IMR-90 (cell line): ENCODE measurements around the gene NPSR1. TPM values are rescaled to one million over a fixed set of nuclear protein-coding genes. Genes with fewer than 3 reads are reported as not detected.

ENCODE experiments used
- ATAC-seq: fragments of 200-7000 bp; cut with Tn5 transposase; 2 replicates; pipeline ENCODE4 v1.9.1; 2020; ENCODE audit warnings: low read depth, mild to moderate bottlenecking, moderate library complexity
- BruUV-seq: library from RNA; stranded (reverse); fragments of 400-500 nt; replicated peaks from 2 replicates; lab custom pipeline; 2021; lab: Mats Ljungman, UMichigan
- CTCF ChIA-PET: fragments of 300-600 bp; formaldehyde crosslinking; extraction: SDS; loops from one replicate; lab custom pipeline; 2021; ENCODE audit warnings: antibody characterized with exemption; lab: Yijun Ruan, JAX
- POLR2A ChIA-PET: fragments of 300-600 bp; sonication (Branson Sonifier 250); formaldehyde crosslinking; loops from one replicate; lab custom pipeline; 2022; ENCODE audit warnings: antibody characterized with exemption; ENCODE audit not compliant: unreplicated experiment; lab: Charles Lee
- DNase-seq: peaks from one replicate; pipeline ENCODE4 v3.0.0; 2013
- H2AFZ ChIP-seq: replicated peaks from 2 replicates; pipeline ENCODE3; 2013; ENCODE audit warnings: low read length, mild to moderate bottlenecking; ENCODE audit not compliant: poor library complexity
- H2AK5ac ChIP-seq: 2 replicates; pipeline ENCODE4 v1.6.1; 2013; ENCODE audit warnings: low read depth, low read length, inconsistent platforms
- H2AK9ac ChIP-seq: replicated peaks from 2 replicates; pipeline ENCODE3; 2013; ENCODE audit warnings: mild to moderate bottlenecking, low read depth, low read length, moderate library complexity; ENCODE audit not compliant: poor library complexity
- H2BK120ac ChIP-seq: 2 replicates; pipeline ENCODE4 v1.6.1; 2013; ENCODE audit warnings: low read depth, low read length, inconsistent platforms
- H2BK15ac ChIP-seq: 3 replicates; pipeline ENCODE4 v1.6.1; 2013; ENCODE audit warnings: low read depth, low read length, inconsistent platforms
- H2BK20ac ChIP-seq: 2 replicates; pipeline ENCODE4 v1.6.1; 2013; ENCODE audit warnings: low read depth, mild to moderate bottlenecking, inconsistent platforms, low read length, moderate library complexity
- H2BK5ac ChIP-seq: 2 replicates; pipeline ENCODE4 v1.6.1; 2013; ENCODE audit warnings: mild to moderate bottlenecking, low read depth, low read length, inconsistent platforms; ENCODE audit not compliant: poor library complexity, severe bottlenecking
- H3K14ac ChIP-seq: replicated peaks from 2 replicates; pipeline ENCODE4 v1.6.1; 2013; ENCODE audit warnings: low read depth, low read length, inconsistent platforms
- H3K18ac ChIP-seq: 2 replicates; pipeline ENCODE4 v1.6.1; 2013; ENCODE audit warnings: low read depth, low read length, control low read depth
- H3K23ac ChIP-seq: 2 replicates; pipeline ENCODE4 v1.6.1; 2013; ENCODE audit warnings: low read depth, low read length, inconsistent platforms
- H3K27ac ChIP-seq: 2 replicates; pipeline ENCODE4 v1.5.1; 2013; ENCODE audit warnings: mild to moderate bottlenecking, control low read depth, low read length; ENCODE audit not compliant: insufficient read depth
- H3K27me3 ChIP-seq: 2 replicates; pipeline ENCODE4 v1.6.1; 2013; ENCODE audit warnings: low read length; ENCODE audit not compliant: control insufficient read depth, insufficient read depth
- H3K36me3 ChIP-seq: 2 replicates; pipeline ENCODE4 v1.6.1; 2013; ENCODE audit warnings: low read length, mixed read lengths; ENCODE audit not compliant: control insufficient read depth, insufficient read depth
- H3K4ac ChIP-seq: 2 replicates; pipeline ENCODE4 v1.6.1; 2013; ENCODE audit warnings: low read depth, low read length, inconsistent platforms
- H3K4me1 ChIP-seq: 2 replicates; pipeline ENCODE4 v1.6.1; 2013; ENCODE audit warnings: low read length, mixed read lengths; ENCODE audit not compliant: control insufficient read depth, insufficient read depth
- H3K4me2 ChIP-seq: 2 replicates; pipeline ENCODE4 v1.6.1; 2013; ENCODE audit warnings: low read depth, mild to moderate bottlenecking, control low read depth, low read length, moderate library complexity
- H3K4me3 ChIP-seq: 2 replicates; pipeline ENCODE4 v1.5.1; 2013; ENCODE audit warnings: low read depth, mild to moderate bottlenecking, control low read depth, low read length, moderate library complexity; ENCODE audit not compliant: insufficient read depth
- H3K56ac ChIP-seq: 2 replicates; pipeline ENCODE4 v1.6.1; 2013; ENCODE audit warnings: low read length, inconsistent platforms; ENCODE audit not compliant: insufficient read depth; ENCODE audit errors: extremely low read depth
- H3K79me1 ChIP-seq, 2 experiments: 2 replicates each; pipeline ENCODE4 v1.6.1; 2013; ENCODE audit warnings: low read length in 2 of 2, inconsistent platforms in 1 of 2, low read depth in 1 of 2
- H3K9ac ChIP-seq: 2 replicates; pipeline ENCODE4 v1.6.1; 2013; ENCODE audit warnings: low read depth, low read length, control low read depth
- H3K9me1 ChIP-seq: 2 replicates; pipeline ENCODE4 v1.6.1; 2013; ENCODE audit warnings: low read length, inconsistent platforms; ENCODE audit not compliant: insufficient read depth
- H3K9me3 ChIP-seq: 2 replicates; pipeline ENCODE4 v1.6.1; 2013; ENCODE audit warnings: low read length; ENCODE audit not compliant: control insufficient read depth, insufficient read depth
- H4K20me1 ChIP-seq: 2 replicates; pipeline ENCODE4 v1.6.1; 2013; ENCODE audit warnings: low read length, inconsistent platforms; ENCODE audit not compliant: insufficient read depth
- H4K5ac ChIP-seq: 2 replicates; pipeline ENCODE4 v1.6.1; 2013; ENCODE audit warnings: mild to moderate bottlenecking, low read depth, low read length, control low read depth
- H4K8ac ChIP-seq, 2 experiments: 2 replicates each; pipeline ENCODE4 v1.6.1; 2013; ENCODE audit warnings: low read depth in 2 of 2, low read length in 2 of 2, control low read depth in 1 of 2, inconsistent platforms in 1 of 2
- H4K91ac ChIP-seq: 2 replicates; pipeline ENCODE4 v1.6.1; 2013; ENCODE audit warnings: low read depth, low read length, inconsistent platforms; ENCODE audit not compliant: insufficient read depth
- CHD1 ChIP-seq: IDR thresholded peaks from 2 replicates; pipeline ENCODE4 v1.6.1; 2012; ENCODE audit warnings: low read depth, low read length, improper control_type of control experiment
- FOS ChIP-seq: fragments of 150-350 bp; IDR thresholded peaks from 2 replicates; pipeline ENCODE4 v1.6.1; 2016; ENCODE audit warnings: low read depth, low read length
- MAZ ChIP-seq: IDR thresholded peaks from 2 replicates; pipeline ENCODE4 v1.6.1; 2012; ENCODE audit warnings: low read depth, mild to moderate bottlenecking, low read length, improper control_type of control experiment, moderate library complexity, borderline replicate concordance
- RFX5 ChIP-seq: IDR thresholded peaks from 2 replicates; pipeline ENCODE4 v1.8.0; 2012; ENCODE audit warnings: low read depth, mild to moderate bottlenecking, low read length, moderate library complexity
- USF2 ChIP-seq: fragments of 150-350 bp; IDR thresholded peaks from 2 replicates; pipeline ENCODE4 v1.6.1; 2017; ENCODE audit warnings: mild to moderate bottlenecking, antibody characterized with exemption, low read length, low read depth
- WGBS, 2 experiments: methylation state at CpG; one replicate each; pipeline versions ENCODE4 v1.1.5 to v1.1.7; 2013; ENCODE audit warnings: missing lambda C conversion rate in 2 of 2; ENCODE audit not compliant: insufficient read length in 1 of 2; ENCODE audit errors: extremely low coverage in 2 of 2; 5-methylcytosine and 5-hydroxymethylcytosine counted together
- dilution Hi-C: fragments of 300-500 bp; cut with HindIII; formaldehyde crosslinking; loops from one replicate; pipeline ENCODE4 v1.14.3; 2018; ENCODE audit warnings: low sequenced_read_pairs; ENCODE audit not compliant: unreplicated experiment
- in situ Hi-C: fragments of 300-500 bp; cut with MboI; formaldehyde crosslinking; loops from 3 replicates; pipeline ENCODE4 v1.14.3; 2019; ENCODE audit warnings: low sequenced_read_pairs, inconsistent platforms, mixed read lengths
- intact Hi-C: fragments of 100-400 bp; cut with micrococcal nuclease; formaldehyde crosslinking; loops from 2 replicates; pipeline ENCODE4 v1.10.0; 2022
- polyA plus RNA-seq, 3 experiments: library from polyadenylated mRNA; depleted of rRNA; stranded (reverse); fragments of >200 nt; gene quantifications; 2 replicates each; pipeline ENCODE4 v1.2.3, GENCODE V29; 2012; ENCODE audit warnings: low replicate concordance in 1 of 3
- total RNA-seq: library from RNA; depleted of rRNA; stranded (reverse); fragments of >200 nt; gene quantifications from 2 replicates; pipeline ENCODE4 v1.2.3, GENCODE V29; 2012

The NPSR1 gene
- total and polyA plus RNA-seq, 2 of the 4 experiments (the other 2 are of a cell fraction), result not detected

GRCh38 chr7:34776748-34777358 is 118.8 kb downstream of the NPSR1 start:
- WGBS, 2 experiments, result no CpG with 5 or more reads among the region's 1 CpG
- Histone ChIP-seq H3K4me3 (no peak overlapping the region), H3K4ac (no peak overlapping the region), H2AK5ac (no peak overlapping the region), H3K4me2 (no peak overlapping the region), H3K27me3 (no peaks in the 10 kb centered on the region), H3K4me1 (no peaks in the 10 kb centered on the region), H3K9ac (no peak overlapping the region), H3K18ac (no peak overlapping the region), H3K9me1 (no peaks in the 10 kb centered on the region), H3K36me3 (no peaks in the 10 kb centered on the region), H3K14ac (no peak overlapping the region), H2BK5ac (no peak overlapping the region), H4K20me1 (no peaks in the 10 kb centered on the region), H2BK20ac (no peak overlapping the region), H4K5ac (no peak overlapping the region), H4K8ac (no peak overlapping the region), H2AFZ (no peak overlapping the region), H3K23ac (no peak overlapping the region), H2BK15ac (no peak overlapping the region), H4K91ac (no peak overlapping the region), H3K27ac (no peak overlapping the region), H3K79me1 (no peaks in the 10 kb centered on the region), H2BK120ac (no peak overlapping the region), H2AK9ac (no peak overlapping the region), H3K9me3 (peaks cover 1% of the 10 kb centered on the region; the same call in 1 of the 2 replicates), H3K56ac (no peak overlapping the region)
- CTCF ChIA-PET, result no interaction called here
- dilution Hi-C loops, result no loop called here
- in situ Hi-C loops, result no loop called here
- POLR2A ChIA-PET, result no interaction called here
- no peak for DNase-seq
- ATAC-seq, result no peak
- intact Hi-C loops, result no loop called here
- TF ChIP-seq MAZ (no peak), CHD1 (no peak), FOS (no peak), RFX5 (no peak), USF2 (no peak)
- BruUV-seq, result no TSS peak
